GM18505 (cell line): Measurements from ENCODE around the gene SPA17.
A peak's percentile ranks its signal among the peaks of the same experiment; 100 is the strongest.

Experiments
- ATAC-seq: cut with Tn5 transposase; IDR thresholded peaks from one replicate; pipeline ENCODE4 v1.9.1; 2021; ENCODE audit not compliant: unreplicated experiment
- POLR2A ChIP-seq: IDR thresholded peaks from 4 replicates; pipeline ENCODE4 v1.6.1; 2011; ENCODE audit warnings: borderline replicate concordance; ENCODE audit not compliant: insufficient read depth, insufficient read length; ENCODE audit errors: extremely low read depth

Gene SPA17

GRCh38 chr11:124724979-124725718 lies 51.4 kb downstream of the SPA17 start:
- peak; percentile 85 for ATAC-seq
- no peak for TF ChIP-seq POLR2A

GRCh38 chr11:124725719-124726105 lies 52.0 kb downstream of the SPA17 start:
- no peak for TF ChIP-seq POLR2A
- peak; percentile 18 for ATAC-seq

- no peak for ATAC-seq
- TF ChIP-seq POLR2A, result no peak
Observed at GRCh38 chr11:124727474-124727873, 53.8 kb downstream of the SPA17 start.

- no peak for TF ChIP-seq POLR2A
- no peak for ATAC-seq
Observed at GRCh38 chr11:124728134-124728533, 54.4 kb downstream of the SPA17 start.

GRCh38 chr11:124729571-124729970 lies 55.9 kb downstream of the SPA17 start:
- no peak for TF ChIP-seq POLR2A
- no peak for ATAC-seq

- TF ChIP-seq POLR2A, result no peak
Observed at GRCh38 chr11:124732230-124732629, 58.5 kb downstream of the SPA17 start.

GRCh38 chr11:124736736-124737135 lies 63.0 kb downstream of the SPA17 start:
- ATAC-seq, result no peak
- no peak for TF ChIP-seq POLR2A

More at GRCh38 chr11:124732230-124732629, 58.5 kb downstream of the SPA17 start:
- ATAC-seq, result no peak

GRCh38 chr11:124737638-124738305 lies 64.1 kb downstream of the SPA17 start:
- no peak for ATAC-seq
- no peak for TF ChIP-seq POLR2A

- ATAC-seq, result no peak
- TF ChIP-seq POLR2A, result no peak
Observed at GRCh38 chr11:124738713-124739478, 65.2 kb downstream of the SPA17 start.

GRCh38 chr11:124739479-124740276 lies 66.0 kb downstream of the SPA17 start, which contains the start of gene NRGN:
TSS of gene NRGN (plus strand) at chr11:124739942. CDS start at chr11:124740085, 143 bp downstream.
- no peak for TF ChIP-seq POLR2A
- ATAC-seq, result peak; percentile 97

- ATAC-seq, result peak; percentile 38
Observed at GRCh38 chr11:124740277-124740882, 66.7 kb downstream of the SPA17 start.

GRCh38 chr11:124742555-124742954 lies 68.9 kb downstream of the SPA17 start:
- no peak for ATAC-seq

More at GRCh38 chr11:124740277-124740882, 66.7 kb downstream of the SPA17 start:
- no peak for TF ChIP-seq POLR2A

More at GRCh38 chr11:124742555-124742954, 68.9 kb downstream of the SPA17 start:
- no peak for TF ChIP-seq POLR2A
